Measurements from ENCODE around the gene PXK.

GRCh38 chr3:58323529-58324390, 8.9 kb upstream of the PXK start:
- no peak for TF ChIP-seq CTCF (conservative IDR thresholded peaks at IDR 0.05)
- no peak for TF ChIP-seq ZFX (IDR thresholded peaks at IDR 0.05)
